ENCODE measurements around the gene PRSS37.
"Not testable (repeated sequence)": the region's sequence is repeated elsewhere in the genome, so short reads cannot be mapped to it uniquely, and the experiment has no call there.

PRSS37 gene, protein sequence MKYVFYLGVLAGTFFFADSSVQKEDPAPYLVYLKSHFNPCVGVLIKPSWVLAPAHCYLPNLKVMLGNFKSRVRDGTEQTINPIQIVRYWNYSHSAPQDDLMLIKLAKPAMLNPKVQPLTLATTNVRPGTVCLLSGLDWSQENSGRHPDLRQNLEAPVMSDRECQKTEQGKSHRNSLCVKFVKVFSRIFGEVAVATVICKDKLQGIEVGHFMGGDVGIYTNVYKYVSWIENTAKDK

DNA sequence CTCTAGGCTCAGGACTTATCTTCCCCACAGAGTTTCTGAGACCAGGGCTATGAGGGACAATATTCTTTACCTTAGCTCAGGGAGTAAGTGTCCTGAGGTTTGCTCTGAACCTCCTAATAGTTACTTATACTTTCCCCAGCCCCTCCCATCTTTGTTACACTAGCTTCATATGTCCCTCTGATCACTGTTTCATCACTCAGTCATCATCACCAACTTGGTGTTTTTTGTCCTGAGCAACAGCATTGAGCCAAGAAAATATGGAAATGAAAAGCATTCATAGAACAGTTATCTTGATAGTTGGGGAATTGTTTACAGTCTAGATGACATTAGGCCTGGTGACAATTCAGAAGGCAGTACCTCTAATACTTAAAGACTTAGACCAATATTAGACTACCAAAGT is at the start of gene PRSS37:
PRSS37 (minus strand) TSS at position 101 of the 400 bp plus-strand sequence. CDS start 436 bp downstream, outside the sequence.
- no peak for FAIRE-seq
- DNase-seq (ENCODE audit: extremely low spot score, insufficient read length, low read depth): no peak

DNA sequence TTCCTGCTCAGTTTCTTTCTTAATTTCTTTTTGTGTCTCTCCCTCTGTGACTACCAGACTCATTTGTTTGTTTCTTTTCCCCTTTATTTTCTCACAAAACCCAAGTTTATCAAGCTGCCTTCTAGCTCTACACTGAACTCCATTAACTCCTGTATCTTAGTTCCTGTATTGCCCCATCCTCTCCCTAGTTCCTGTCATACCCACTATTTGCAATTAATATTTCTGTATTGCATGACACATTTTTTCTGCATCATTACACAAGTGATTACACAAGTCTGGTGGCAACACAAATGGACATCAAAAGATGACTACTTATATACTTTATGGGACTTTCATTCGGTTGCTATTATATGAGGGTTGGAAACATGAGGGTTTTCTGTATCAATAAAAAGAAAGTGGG is 48.0 kb upstream of the PRSS37 start:
- DNase-seq (ENCODE audit: extremely low spot score, insufficient read length, low read depth) (no peak), FAIRE-seq (no peak)

DNA sequence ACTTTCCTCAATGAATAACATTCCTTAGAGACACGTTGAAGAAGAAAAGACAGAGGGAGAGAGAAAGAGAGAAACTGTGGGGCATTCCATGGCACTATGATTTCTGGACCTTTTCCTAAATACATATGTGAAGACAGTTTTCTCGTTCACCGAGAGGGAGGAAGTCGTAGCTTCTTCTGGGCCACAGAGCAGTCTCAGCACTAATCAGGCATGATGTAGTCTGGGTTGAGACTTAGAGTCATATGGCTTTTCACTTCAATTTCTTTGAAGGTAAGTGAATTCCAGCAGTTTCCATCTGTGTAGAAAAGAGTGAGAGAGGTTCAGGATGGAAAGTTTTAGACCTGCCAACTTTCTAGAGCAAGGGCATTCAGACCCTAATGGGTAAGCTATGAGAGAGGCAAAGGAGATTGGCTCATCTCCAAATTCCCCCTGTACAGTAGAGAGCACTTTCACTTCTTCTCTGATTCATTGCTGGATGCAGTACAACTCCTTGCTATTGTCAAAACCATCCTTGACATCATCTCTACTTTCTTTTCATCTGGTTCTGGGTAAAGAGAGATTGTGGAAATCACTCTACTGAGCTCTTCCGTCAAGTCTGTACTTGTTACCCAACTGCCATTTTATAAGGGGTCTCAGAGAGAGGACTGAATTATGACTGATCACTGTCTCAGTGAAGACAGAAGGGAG is 43.4 kb upstream of the PRSS37 start:
- no peak for DNase-seq (ENCODE audit: extremely low spot score, insufficient read length, low read depth)
- FAIRE-seq: no peak

DNA sequence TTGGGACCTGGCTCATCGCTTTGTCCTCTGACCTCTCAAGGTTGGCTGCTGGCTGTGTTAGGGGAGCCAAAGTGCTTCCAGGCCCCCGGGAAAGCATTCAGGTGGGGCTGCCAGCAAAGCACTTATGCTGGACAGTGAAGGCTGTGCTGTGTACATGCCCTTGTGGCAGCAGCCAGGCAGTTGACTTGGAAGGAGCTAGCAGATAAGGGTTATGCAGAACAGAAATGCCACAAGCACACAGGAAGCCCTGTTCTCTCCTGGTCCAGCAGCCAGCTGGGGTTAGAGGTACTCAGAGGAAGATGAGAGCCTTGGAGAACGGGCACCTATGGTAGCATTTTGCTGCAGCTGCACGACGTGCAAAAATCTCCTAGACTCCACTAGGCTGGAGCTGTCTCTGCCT is 39.7 kb upstream of the PRSS37 start:
- FAIRE-seq (no peak), DNase-seq (ENCODE audit: extremely low spot score, insufficient read length, low read depth) (no peak)

DNA sequence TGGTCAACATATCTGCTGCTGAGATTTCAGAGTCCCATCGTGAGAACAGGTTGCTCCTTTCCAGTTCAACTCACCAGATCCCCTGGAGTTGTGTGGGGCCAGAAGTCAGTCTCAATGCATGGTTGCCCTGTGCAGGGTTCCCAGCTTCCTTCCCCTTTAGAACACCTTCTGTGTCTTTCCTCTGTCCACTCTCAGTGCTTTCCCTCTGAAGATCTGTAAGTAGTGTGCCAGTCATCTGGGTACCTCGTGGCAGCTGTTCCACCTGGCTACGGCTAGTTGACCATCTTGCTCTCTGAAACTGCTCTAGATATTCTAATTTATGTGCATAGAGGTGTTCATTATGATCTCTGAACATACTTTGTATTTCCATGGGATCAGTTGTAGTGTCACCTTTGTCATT is 36.1 kb upstream of the PRSS37 start:
- FAIRE-seq: no peak
- no peak for DNase-seq (ENCODE audit: extremely low spot score, insufficient read length, low read depth)

DNA sequence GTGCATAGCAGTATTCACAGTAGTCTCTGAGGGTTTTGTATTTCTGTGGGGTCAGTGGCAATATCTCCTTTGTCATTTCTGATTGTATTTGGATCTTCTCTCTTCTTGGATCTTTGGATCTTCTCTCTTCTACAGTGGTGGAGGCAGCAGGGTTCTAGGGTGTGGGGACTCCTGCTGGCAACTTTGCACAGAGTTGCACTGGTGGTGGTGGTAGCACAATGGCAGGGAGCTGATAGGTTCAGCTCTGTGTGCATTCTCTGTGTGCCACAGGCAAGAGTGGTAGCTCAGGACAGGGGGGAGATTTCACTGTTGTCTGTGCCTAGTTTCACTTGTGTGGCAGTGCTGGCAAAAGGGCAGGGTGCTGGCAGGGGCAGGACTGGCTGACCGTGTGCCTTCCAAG is 35.1 kb upstream of the PRSS37 start:
- DNase-seq (ENCODE audit: extremely low spot score, insufficient read length, low read depth): no peak
- no peak for FAIRE-seq

DNA sequence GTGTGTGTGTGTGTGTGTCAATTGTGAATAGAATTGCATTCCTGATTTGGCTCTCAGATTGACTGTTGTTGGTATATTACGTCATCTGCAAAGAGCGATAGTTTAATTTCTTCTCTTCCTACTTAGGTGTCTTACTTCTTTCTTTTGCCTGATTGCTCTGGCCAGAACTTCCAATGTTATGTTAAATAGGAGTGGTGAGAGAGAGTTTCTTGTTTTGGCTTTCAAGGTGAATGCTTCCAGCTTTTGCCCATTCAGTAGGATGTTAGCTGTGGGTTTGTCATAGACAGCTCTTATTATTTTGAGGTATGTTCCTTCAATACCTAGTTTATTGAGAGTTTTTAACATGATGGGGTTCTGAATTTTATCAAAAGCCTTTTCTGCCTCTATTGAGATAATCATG is 34.2 kb upstream of the PRSS37 start:
- FAIRE-seq (no peak), DNase-seq (ENCODE audit: extremely low spot score, insufficient read length, low read depth) (no peak)

DNA sequence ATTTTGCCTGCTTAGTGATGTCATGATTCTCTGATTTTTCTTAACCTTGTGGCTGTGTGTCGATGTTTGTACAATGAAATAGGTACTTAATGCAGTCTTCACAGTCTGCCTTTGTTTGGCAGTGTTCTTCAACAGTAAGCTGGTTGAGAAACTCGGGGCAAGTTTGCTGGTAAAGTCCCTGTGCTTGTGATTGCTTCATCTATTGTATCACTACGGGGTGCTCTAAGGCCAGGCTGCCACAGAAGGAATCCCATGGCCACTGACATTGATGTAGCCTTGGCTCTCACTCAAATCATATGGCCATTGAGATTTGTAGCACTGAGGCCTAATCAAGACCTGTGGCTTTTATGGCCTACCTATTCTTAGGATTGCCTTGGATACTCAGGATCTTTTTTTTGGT is 33.5 kb upstream of the PRSS37 start:
- FAIRE-seq (no peak), DNase-seq (ENCODE audit: extremely low spot score, insufficient read length, low read depth) (no peak)

DNA sequence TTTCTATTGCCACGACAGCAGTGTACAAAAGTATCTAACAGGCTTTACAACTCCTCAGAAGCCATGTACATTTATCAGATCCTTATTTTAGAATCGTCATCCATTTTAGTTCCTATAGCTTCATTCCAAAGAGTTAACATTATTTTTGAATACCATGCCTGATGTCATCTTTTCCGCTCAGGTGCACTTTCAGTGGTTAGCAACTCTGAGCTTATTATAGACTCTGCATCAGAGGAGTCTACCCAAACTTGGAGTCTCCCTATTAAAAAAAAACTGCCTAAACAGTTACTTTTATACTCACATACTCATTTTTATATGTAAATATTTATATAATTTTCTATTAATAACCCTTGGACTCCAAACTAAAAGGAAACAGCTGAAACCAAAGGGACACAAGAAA is 31.6 kb upstream of the PRSS37 start:
- no peak for DNase-seq (ENCODE audit: extremely low spot score, insufficient read length, low read depth)
- FAIRE-seq: no peak

DNA sequence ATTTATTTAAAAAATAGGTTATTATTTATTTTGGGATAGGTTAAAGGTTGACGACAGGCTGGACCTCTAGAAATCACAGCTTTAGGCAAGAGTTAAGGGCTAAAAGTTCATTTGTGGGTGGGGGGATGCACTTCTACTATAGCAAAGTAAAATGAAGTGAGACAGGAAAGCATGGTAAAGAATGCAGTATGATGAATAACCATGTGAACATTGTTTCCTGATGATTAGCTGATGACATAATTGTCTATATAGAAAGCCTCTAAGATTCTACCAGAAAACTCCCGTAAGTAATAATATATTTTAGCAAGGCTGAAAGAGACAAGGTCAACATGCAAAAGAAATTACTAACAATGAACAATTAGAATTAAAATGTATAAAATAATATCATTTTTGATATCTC is 25.7 kb upstream of the PRSS37 start:
- FAIRE-seq (no peak), DNase-seq (ENCODE audit: extremely low spot score, insufficient read length, low read depth) (no peak)

DNA sequence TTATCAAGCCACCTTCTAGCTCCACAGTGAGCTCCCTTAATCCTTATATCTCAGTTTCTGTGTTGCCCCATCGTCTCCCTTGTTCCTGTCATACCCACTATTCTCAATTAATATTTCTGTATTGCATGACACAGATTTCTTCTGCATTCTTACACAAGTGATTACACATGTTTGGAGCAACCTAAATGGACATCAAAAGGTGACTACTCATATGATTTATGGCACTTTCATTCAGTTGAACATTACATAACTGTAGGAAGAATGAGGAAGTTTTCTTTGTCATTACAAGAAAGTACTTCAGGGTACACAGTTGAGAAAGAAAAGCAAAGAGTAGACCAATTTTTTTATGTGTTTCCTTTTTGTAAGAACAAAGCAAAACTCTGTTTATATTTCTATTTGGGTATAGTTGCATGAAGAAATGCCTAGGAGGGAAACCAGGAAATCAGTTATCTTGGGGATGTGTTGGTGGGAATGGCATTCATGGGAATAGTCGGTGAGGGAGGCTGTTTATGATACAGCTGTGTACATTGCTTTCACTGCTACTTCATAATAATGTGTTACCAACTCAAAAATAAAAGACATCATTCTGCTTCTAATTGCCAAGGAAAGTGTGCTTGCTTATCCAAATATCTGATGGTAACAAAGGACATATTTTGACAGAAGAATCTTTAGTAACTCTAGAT is 23.6 kb upstream of the PRSS37 start:
- no peak for FAIRE-seq
- DNase-seq (ENCODE audit: extremely low spot score, insufficient read length, low read depth): no peak

DNA sequence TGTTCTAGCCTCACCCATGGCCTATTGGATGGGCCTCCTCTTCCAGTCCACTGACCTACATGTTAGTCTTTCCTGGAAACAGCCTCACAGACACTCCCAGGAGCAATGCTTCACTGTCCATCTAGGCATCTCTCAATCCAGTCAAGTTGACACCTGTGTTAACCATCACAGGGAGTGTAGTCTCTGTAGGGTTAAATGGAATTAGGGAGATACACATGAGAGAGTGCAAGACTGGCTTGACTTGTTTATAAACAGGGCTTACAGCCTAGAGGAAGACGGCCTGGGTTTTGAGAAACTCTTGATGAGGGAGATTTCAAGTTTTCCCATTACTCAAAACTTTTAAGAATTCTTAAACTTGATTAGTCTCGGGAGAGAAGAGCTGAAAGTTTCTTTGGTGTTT is 18.9 kb upstream of the PRSS37 start:
- FAIRE-seq (no peak), DNase-seq (ENCODE audit: extremely low spot score, insufficient read length, low read depth) (no peak)

DNA sequence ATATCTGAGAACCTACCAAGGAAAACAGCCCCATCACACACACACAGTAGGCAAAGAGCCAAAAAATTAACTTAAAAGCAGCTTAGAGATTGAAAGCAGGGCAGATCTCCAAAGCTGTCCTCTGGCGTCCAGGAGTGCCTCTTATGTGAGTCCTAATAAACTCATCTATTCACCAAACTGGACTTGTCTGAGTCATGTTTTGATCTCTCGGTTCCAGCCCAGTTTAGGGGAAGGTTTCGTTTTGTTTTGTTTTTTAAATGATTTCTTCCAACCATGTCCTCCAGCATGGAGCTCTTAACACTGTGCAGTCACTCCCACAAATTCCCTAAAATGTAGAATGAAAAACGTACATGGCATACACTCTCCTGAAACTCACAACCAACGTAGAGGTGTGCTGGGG is 6.7 kb upstream of the PRSS37 start:
- FAIRE-seq (no peak), DNase-seq (ENCODE audit: extremely low spot score, insufficient read length, low read depth) (no peak)

DNA sequence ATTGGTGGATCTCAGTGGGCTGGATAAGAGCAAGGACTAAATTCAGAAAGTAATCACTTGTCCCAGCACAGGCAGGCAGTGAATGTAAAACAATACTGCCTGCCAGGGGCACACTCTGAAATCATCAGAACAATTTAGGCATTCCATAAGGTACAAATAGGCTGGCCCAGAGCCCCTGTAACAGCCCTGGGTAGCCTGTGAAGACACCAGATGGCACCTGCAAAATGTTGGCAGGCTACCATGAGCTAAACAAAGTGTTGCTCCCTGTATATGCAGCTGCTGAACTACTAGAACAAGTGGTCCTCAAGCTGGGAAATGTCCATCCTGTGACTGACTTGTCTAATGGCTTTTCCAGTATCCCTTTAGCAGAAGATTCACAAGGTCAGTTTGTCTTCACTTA is 3.0 kb upstream of the PRSS37 start:
- DNase-seq (ENCODE audit: extremely low spot score, insufficient read length, low read depth) (no peak), FAIRE-seq (no peak)

DNA sequence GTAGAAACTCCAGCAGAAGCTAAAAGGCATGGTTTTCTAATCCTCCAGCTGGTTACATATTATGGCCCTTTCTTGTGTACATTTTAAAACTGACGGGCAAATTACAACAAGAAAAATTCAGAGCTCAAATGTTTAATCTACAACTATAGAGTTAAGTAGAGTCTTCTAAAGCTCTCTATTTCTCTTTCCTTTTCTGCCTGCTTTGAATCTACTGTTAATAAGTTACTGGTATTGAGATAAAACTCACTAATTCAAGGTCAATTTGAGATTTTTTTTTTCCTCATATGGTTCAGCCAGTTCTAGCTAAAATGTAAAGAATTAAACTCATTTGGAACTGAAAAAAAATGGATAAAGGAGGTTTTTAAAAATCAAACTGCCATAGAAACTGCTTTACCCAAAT is 1.6 kb upstream of the PRSS37 start:
- FAIRE-seq (no peak), DNase-seq (ENCODE audit: extremely low spot score, insufficient read length, low read depth) (no peak)

DNA sequence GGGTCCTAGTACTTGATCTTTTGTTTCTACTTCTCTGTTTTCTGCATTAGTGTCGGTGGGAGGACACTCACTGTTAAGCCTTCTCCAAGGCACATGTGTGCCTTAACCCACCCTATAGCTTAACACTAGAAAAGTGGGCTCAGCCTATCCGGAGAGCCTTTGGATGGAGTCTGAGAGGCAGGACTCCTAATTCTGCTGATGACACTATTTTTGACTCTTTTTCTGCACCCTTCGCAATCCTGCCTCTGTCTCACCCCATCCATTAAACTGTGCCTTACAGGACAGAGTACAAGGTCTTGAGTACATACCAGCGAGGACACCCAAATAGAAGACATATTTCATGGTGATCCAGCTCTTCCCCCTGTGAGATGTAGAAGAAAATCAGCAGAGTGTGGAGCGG is 577 bp downstream of the PRSS37 start:
- FAIRE-seq (no peak), DNase-seq (ENCODE audit: extremely low spot score, insufficient read length, low read depth) (no peak)

DNA sequence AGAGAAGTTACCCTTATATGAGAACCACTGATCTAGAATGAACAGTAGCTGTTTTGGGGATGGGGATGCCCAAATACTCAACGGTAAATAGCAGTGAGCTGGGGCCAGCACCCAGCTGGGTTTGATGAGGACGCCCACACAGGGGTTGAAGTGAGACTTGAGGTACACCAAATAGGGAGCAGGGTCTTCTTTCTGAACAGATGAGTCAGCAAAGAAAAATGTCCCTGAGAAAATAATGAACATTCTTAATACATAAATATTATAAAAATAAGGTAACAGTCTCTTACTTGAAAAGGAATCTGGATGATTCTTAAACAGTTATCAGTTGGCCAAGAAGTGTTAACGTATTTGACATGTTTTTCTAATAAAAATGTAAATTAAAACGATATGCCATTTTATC is 2.0 kb downstream of the PRSS37 start:
- no peak for DNase-seq (ENCODE audit: extremely low spot score, insufficient read length, low read depth)
- no peak for FAIRE-seq

DNA sequence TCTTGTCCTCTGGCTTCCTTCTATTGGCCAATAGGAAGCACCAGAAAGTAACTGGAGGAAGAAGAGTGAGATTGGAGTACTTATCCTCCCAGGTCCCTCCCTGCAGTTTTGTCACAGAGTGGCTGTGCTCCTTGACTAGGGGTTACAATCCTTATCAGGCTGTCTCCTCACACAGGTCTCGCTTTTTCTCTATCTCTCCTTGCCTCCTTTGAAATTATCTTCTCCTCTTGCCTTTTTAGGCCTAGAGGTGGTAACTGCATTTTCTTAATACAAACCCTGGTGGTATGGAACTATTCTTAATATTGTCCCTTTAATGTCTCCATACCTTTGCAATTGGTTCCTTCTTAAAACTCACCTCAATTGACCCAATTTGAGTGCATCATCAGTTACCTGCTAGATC is 2.7 kb downstream of the PRSS37 start:
- no peak for DNase-seq (ENCODE audit: extremely low spot score, insufficient read length, low read depth)
- no peak for FAIRE-seq

DNA sequence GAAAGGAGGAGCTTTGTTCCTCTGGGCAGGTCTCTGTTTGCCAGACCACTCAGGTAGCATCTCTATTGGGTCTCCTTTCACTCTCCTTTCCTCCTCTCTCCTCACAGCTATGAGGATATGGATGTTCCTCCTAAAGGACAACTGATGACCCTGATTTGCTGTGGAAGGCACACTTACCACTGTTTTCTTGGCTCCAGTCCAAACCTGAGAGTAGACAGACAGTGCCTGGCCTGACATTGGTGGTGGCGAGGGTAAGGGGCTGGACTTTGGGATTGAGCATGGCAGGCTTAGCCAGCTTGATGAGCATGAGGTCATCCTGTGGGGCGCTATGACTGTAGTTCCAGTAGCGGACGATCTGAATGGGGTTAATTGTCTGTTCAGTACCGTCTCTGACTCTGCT is 3.6 kb downstream of the PRSS37 start:
- DNase-seq (ENCODE audit: extremely low spot score, insufficient read length, low read depth) (no peak), FAIRE-seq (no peak)

DNA sequence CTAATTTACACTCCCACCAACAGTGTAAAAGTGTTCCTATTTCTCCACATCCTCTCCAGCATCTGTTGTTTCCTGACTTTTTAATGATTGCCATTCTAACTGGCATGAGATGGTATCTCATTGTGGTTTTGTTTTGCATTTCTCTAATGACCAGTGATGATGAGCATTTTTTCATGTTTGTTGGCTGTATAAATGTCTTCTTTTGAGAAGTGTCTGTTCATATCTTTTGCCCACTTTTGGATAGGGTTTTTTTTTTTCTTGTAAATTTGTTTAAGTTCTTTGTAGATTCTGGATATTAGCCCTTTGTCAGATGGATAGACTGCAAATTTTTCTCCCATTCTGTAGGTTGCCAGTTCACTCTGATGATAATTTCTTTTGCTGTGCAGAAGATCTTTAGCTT is 18.9 kb downstream of the PRSS37 start:
- FAIRE-seq; DNase-seq (ENCODE audit: extremely low spot score, insufficient read length, low read depth): not testable (repeated sequence)

DNA sequence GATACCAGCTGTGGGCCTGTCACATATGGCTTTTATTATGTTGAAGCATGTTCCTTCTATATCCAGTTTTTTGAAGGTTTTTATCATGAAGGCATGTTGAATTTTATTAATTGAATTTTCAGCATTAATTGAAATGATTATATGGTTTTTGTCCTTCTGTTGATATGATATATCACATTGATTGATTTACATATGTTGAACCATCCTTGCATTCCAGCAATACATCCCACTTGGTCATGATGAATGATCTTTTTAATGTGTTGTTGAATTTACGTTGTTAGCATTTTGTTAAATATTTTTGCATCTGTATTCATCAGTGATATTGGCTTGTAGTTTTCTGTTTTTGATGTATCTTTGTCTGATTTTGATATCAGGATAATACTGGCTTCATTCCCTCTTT is 21.2 kb downstream of the PRSS37 start:
- FAIRE-seq: no peak
- DNase-seq (ENCODE audit: extremely low spot score, insufficient read length, low read depth): no peak

DNA sequence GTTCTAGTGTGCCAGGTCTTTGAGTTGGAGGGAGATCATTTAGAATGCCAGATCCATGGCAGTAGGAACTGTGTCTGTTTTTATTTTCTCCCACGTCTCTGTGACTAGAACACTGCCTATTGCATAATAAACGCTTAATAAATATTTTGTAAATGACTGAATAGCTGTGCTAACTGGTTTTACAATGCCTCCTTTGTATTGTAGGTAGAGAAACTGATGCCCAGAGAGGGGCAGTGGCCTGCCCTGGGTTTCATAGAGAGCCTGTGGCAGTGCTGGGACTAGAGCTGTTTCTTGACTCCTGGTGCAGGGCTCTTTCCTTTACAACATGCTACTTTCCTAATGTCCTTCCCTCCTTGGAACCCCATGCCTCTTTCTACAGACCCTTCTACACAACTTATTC is 48.8 kb downstream of the PRSS37 start:
- FAIRE-seq: no peak
- DNase-seq (ENCODE audit: extremely low spot score, insufficient read length, low read depth): no peak

All from GM18507 (cell line).